ENCODE measurements around the gene CYB5R4.

CYB5R4 gene

GRCh38 chr6:83998021-83998584, 138.6 kb downstream of the CYB5R4 start:
- no peak for DNase-seq

- DNase-seq = no peak
Observed at GRCh38 chr6:84001119-84001518, 141.6 kb downstream of the CYB5R4 start.

GRCh38 chr6:84002226-84002625, 142.7 kb downstream of the CYB5R4 start:
- DNase-seq = no peak

GRCh38 chr6:84003131-84003530, 143.6 kb downstream of the CYB5R4 start:
- DNase-seq = no peak

GRCh38 chr6:84003654-84004053, 144.2 kb downstream of the CYB5R4 start:
- DNase-seq = no peak

GRCh38 chr6:84007871-84008270, 148.4 kb downstream of the CYB5R4 start:
- DNase-seq = no peak

- no peak for DNase-seq
Observed at GRCh38 chr6:84013354-84013753, 153.9 kb downstream of the CYB5R4 start.

- DNase-seq = no peak
Observed at GRCh38 chr6:84013931-84014330, 154.4 kb downstream of the CYB5R4 start.

GRCh38 chr6:84016029-84016428, 156.5 kb downstream of the CYB5R4 start:
- no peak for DNase-seq

All from stimulated activated CD4-positive, alpha-beta T cell treated with anti-CD3 and anti-CD28 coated beads, Interleukin-4, amount 100 ng/mL, for 1 hour (primary cell).